ENCODE results near the gene SERHL2. TPM values are rescaled to one million over a fixed set of nuclear protein-coding genes. Genes with fewer than 3 reads are reported as not detected.
"Not testable (repeated sequence)": the region's sequence is repeated elsewhere in the genome, so short reads cannot be mapped to it uniquely, and the experiment has no call there.

SERHL2 gene, protein sequence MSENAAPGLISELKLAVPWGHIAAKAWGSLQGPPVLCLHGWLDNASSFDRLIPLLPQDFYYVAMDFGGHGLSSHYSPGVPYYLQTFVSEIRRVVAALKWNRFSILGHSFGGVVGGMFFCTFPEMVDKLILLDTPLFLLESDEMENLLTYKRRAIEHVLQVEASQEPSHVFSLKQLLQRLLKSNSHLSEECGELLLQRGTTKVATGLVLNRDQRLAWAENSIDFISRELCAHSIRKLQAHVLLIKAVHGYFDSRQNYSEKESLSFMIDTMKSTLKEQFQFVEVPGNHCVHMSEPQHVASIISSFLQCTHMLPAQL
- polyA plus RNA-seq (ENCODE audit: insufficient read length in 4 of 4) = 10 to 100 TPM in 1 of 4 donors, 1 to 10 TPM in 3; 6.9 to 10.6 (median 8.3) TPM

DNA sequence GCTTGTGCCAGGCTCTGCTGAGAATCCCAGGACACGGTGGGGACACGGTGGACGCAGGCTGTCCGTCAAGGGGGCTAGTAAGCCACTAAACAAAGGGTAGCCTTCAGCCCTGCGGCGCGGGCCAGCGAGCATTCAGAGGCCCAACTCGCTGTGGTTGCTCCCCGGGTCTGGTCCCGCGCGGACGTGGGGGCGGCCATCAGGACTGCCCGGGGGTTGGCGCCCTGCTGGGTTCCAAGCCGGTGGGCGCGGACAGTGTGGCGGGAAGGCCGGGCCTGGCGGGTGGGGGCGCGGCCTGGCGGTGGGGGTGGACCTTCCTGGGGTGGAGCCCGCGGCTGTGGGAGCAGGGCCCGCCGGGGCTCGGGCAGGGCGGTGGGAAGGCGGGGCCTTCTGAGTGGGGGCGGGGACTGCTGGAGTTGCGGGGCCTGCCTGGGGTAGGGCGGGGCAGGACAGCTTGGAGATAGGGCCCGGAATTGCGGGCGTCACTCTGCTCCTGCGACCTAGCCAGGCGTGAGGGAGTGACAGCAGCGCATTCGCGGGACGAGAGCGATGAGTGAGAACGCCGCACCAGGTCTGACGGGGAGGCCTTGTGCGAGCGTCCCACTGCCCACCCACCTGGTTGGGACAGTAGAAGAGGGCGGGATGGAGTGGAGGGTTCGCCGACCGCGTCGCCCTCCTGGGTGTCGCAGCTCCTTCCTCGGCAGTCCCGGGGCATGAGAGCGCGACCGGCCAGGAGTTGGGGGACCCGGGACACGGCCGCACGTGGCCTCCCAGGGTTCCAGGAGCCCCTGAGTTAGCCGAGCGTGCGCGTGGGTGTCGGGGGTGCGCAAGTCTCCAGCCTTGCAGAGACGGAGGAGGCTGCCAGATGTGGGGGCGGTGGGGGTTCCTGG lies at the start of gene SERHL2:
Gene SERHL2, plus strand, starts transcription at position 482 of the 887 bp plus-strand sequence. Its CDS starts 65 bp downstream, at position 547.
- peak in 3 of 4 donors; percentile 55 to 68 (median 63) for DNase-seq (ENCODE audit: low read depth in 4 of 4, low spot score in 2 of 4)

DNA sequence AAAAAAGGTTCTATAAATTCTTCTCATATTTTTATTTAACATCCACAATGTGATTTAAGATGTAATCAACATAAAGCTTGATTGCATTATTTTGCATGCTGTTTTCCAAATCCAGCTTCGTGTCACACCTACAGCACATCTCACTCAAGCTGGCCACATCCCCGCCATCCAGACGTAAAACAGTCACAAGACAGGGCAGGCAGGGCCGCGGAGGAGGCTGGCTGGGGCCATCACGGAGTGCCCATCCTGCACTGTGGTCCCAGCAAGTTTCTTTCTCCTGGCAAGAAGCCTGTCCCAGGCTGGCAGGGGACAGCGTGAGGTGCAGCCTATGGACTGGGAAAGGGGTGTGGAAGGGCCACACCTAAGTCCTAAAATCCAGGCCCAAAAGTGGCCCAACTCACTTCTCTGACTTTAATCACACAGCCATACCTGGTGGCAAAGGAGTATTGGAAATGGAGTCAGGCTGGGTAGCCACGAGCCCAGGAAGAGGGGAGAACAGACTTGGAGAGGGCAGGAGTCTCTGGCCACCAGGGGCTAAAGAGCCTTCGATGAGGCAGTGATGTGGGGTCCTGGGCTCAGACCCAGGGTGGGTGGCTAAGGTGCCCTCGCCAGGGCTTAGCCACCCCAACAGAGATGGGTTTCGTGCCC lies 45.3 kb upstream of the SERHL2 start:
- not testable (repeated sequence) for DNase-seq (ENCODE audit: low read depth in 4 of 4, low spot score in 2 of 4)

DNA sequence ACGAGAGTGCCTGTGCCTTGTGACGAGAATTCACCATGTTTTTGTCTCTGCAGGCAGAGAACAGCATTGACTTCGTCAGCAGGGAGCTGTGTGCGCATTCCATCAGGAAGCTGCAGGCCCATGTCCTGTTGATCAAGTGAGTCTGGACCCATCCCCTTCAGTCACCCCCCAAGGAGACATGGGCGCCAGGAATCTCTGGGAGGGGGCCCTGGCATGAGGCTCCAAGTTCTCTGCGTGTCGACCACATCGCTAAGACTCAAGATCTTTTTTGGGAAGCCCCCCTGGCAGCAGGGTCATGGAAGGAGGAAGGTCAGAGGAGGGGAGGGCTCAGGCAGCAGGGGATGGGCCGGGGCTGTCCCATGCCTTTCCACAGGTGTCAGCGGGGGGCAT lies 44.8 kb upstream of the SERHL2 start:
- not testable (repeated sequence) for DNase-seq (ENCODE audit: low read depth in 4 of 4, low spot score in 2 of 4)

DNA sequence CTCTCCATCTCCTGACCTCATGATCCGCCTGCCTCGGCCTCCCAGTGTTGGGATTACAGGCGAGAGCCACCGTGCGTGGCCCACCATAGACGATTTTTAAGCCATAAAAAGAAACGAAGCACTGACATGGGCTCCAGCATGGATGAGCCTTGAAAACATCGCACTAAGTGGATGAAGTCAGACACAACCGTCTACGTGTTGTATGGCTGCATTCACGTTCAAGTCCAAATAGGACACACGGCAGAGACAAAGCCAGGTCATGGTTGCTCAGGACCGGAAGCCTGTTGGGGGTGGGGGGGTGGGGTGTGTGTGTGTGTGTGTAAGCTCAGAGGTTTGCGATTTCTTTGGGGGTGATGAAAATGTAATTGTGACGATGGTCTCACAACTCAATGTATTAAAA lies 44.2 kb upstream of the SERHL2 start:
- DNase-seq (ENCODE audit: low read depth in 4 of 4, low spot score in 2 of 4) = no peak

DNA sequence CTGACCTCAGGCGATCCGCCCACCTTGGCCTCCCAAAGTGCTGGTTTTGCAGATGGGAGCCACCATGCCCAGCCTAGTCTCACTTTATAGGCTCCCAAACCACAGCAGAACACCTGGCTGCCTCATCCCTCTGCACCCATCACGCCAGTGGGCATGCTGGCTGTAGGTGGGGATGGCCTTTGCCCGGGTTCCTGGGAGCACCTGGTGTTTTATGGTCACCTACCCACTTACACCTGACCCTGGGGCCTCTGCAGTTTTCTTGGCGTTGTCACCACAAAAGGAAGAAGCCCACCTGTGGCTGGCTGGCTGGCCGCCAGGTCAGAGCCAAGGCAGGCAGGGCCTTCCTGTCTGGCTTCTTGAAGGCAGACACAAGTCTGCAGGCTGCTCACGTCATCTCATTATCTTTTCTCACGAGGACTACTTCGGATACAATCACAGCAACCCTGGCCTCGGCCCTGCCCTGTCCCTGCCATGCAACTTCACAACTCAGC lies 42.3 kb upstream of the SERHL2 start:
- no peak for DNase-seq (ENCODE audit: low read depth in 4 of 4, low spot score in 2 of 4)

DNA sequence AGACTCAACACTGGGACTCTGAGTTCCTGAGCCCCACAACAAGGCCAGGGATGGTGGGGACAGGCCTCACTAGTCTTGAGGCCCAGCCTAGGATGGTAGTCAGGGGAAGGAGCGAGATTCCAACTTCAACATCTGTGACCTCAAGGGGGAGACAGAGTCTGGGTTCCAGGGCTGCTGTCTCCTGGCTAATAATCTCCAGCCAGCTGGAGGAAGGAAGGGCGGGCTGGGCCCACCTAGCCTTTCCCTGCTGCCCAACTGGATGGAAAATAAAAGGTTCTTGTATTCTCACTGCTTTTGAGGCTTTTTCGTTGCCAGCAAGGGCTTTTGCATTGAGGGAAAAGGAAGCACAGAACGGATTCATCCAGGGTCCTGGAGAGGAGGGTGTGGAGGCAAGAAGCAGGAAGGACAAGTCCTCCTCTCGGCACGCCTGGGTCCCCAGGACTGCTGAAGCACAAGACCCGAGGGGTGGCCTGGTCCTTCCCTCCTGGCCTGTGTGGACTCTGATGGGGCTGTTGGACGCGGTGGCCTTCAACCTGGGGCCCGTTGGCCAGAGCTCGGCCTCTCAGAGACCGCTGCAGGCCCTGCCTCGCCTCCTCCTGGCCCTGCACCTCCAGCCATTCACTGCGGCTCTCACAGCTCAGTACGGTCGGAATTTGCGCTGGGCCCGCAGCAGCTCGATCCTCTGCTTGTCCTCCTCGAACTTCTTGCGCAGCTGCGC lies 41.3 kb upstream of the SERHL2 start:
- not testable (repeated sequence) for DNase-seq (ENCODE audit: low read depth in 4 of 4, low spot score in 2 of 4)

DNA sequence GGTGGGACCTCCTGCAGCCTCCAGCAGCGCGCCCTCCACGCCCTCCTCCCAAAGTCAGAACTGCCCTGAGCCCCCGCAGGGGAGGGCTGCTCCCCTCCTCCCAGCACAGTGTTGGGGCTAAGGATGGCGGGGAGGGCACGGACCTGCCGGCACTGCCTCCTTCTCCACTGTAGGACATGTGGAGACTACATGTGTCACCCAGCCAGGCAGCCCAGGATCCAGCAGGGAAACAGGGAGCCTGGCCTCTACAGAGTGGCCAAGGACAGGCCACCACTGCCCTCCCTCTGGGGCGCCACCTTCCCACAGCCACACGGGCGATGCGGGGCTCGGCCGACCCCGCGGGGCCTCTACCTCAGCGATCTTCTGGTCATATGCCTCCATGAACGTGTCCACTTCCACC lies 39.4 kb upstream of the SERHL2 start:
- DNase-seq (ENCODE audit: low read depth in 4 of 4, low spot score in 2 of 4) = not testable (repeated sequence)

DNA sequence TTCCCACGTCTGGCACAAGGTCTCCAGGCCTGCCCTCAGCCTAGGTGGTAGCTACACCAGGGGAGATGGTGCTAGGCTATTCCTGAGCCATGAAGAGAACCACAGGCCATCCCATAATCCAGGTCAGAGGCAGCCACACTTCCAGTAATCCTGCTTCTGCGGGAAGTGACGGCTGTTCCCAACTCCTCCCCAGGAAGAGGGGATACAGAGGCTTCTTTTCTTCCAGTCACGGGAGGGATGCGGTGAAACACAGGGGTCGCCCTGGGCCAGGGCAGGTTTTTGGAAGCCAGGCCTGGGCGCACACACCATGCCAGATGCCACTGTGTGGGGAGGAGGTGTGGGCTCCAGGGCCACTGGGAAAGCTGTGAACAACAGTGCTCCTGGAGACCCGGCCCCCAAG lies 38.5 kb upstream of the SERHL2 start:
- DNase-seq (ENCODE audit: low read depth in 4 of 4, low spot score in 2 of 4) = not testable (repeated sequence)

DNA sequence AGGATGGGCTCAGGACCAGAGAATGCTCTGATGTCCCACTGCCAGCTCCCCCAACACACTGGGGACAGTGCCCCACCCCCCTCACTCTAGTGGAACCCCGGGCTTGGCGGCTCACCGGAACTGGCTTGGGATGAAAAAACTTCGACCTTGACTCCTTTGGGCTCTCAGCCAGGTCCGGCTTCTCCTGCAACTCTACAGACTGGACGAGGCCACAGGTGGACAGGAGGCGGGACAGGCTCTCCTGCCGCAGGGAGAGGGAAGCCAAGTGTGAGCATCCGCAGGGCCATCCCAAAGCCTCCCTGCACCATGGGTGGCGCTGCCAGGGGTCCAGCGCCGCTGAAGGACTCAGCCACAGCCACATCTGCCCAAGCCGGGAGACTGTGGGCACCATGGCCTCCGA lies 37.9 kb upstream of the SERHL2 start:
- no peak for DNase-seq (ENCODE audit: low read depth in 4 of 4, low spot score in 2 of 4)

DNA sequence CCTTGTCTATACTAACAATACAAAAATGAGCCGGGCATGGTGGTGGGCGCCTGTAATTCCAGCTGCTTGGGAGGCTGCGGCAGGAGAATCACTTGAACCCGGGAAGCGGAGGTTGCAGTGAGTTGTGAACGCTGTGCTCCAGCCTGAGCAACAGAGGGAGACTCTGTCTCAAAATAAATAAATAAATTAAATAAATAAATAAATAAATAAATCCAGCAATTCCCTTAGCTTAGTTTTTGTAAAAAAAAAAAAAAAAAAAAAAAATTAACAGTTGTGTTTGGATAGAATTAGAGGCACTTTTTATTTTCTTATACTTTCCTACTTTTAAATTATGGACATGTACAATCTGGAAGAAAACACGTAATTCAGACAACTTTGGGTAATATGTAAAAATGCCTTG lies 36.7 kb upstream of the SERHL2 start:
- DNase-seq (ENCODE audit: low read depth in 4 of 4, low spot score in 2 of 4) = not testable (repeated sequence)

DNA sequence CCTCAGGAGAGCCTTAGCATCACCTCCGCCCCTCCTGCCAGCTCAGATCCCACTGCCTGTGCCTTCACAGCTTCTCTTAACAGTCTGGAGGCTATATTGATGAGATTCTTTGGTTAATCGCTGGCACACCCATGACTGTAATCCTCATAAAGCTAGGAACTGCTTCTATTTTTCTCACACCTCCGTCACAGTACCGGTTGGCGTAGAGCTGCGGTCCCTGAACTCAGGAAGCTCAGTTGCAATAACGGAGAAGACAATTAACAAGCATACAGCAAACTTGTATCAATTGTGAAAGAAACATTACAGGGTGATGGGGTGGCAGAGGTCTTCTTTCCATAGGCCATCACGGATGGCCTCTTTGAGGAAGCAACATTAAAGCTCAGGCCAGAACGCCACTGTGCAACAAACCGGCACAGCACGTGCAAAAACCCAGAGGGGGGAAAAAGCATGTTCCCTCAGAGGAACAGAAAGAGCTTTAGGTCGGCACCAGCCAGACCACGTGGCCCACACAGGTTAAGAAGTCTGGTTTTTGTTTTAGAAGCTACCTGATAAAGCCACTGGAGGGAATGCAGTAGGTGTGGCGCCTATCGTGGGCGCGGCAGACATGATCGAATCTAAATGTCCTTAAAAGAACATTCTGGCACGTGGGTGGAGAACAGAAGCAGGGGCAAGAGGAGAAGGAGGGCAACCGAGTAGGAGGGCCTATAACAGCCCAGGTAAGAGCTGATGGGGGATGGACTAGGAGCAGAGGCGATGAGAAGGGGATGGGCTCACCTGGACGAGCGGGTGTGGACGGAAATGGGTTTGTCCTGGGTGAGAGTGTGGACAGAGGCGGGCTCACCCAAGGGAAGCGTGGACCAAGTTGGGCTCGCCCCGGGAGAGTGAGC lies 34.9 kb upstream of the SERHL2 start:
- DNase-seq (ENCODE audit: low read depth in 4 of 4, low spot score in 2 of 4) = not testable (repeated sequence)

DNA sequence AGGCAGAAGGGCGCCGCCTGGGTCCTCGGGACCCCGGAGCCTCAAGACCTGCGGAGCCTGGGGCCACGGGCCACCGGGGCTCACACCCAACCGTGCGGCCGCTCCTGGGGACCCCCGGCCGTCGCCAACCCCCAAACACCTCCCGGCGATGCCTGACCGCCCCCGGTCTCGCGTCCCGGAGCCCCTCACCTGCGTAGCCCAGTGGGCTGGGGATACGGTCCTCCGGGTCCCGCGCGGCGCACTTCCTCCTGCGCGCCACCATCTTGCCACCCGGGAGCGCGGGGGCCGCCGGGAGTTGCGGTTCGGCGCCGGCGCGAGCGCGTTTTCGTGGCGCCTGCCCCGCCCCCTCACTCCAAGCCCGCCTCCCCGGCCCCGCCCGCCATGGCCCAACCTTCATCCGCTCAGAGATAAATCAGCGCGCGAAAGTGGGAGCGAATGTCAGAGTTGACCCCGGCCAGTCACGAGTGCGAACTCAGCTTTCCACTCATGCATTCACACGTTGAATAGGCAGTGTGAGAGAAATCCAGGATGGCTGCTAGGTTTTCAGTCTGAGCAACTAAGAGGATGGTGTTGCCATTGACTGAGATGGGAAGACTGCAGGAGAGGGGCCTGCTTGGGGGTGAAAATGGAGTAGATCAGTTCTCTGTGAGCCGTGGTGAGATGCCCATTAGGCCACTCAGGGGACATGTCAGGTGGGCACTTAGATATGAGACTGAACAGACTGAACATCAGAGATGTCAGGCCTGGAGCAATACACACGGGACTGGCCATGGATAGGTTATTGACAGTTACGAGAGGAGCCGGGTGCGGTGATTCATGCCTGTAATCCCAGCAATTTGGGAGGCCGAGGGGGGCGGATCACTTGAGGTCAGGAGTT lies 34.0 kb upstream of the SERHL2 start, which contains the start of gene RRP7A:
Gene RRP7A, minus strand, starts transcription at position 272 of the 877 bp plus-strand sequence. Its CDS starts 10 bp downstream, at position 262.
- DNase-seq (ENCODE audit: low read depth in 4 of 4, low spot score in 2 of 4) = peak in 1 of 4 donors; percentile 58

DNA sequence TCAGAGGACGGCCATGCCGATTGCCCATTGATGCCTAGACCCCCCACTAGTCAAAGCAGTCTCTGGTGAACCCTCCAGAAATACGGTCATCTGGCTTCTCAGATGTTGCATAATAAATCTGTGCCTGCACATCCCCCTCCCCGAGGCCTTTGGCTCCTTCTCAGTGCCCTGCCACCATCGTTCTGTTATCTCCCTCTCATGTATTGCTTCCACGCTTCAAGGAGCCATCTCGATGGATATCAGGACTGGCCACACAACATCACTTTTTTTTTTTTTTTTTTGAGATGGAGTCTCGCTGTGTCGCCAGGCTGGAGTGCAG lies 32.6 kb upstream of the SERHL2 start:
- DNase-seq (ENCODE audit: low read depth in 4 of 4, low spot score in 2 of 4) = no peak

DNA sequence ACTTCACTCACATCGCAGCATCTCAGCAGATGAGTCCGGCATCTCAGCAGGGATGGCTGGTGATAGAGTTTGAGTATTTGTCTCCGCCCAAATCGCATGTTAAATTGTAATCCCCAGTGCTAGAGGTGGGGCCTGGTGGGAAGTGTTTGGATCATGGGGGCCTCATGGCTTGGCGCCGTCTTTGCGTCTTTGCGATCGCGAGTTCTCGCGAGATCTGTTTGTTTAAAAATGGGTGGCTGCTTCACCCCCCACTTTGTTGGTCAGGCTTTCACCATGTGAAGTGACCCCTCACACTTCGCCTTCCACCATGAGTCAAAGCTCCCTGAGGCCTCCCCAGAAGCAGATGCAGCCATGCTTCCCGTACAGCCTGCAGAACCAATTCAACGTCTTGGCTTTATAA lies 31.2 kb upstream of the SERHL2 start:
- no peak for DNase-seq (ENCODE audit: low read depth in 4 of 4, low spot score in 2 of 4)

DNA sequence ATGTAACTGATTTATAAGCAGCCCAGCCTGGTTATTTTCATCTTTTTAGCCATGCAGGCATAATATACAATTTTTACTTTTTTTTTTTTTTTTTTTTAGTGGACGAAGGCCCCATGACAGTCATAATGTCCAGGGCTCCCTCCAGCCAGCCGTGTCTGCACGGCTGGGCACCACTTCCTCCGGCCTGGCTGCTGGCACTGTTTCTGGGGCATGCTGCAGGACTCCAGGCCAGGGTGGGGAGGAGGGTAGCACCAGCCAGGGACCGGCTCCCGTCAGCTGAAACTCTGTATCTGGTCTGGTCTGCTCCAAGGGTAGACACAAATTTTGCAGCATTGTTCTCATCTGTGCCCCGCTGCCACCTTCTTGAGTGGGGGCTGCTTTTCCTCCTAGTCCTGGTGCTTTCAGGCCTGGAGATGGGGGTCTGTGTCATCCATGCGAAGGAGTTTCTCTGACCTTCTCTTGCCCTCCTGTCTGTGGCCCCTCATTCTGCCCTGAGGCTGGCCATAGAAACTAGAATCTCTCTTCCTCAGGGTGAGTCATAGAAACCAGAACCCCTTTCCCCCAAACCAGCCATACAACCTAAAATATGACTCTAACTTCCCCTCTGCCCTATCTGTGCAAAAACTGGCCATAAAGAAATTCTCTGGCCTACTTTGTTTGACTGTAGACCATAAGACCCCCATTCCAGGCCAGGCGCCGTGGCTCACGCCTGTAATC lies 25.0 kb upstream of the SERHL2 start:
- DNase-seq (ENCODE audit: low read depth in 4 of 4, low spot score in 2 of 4) = no peak

DNA sequence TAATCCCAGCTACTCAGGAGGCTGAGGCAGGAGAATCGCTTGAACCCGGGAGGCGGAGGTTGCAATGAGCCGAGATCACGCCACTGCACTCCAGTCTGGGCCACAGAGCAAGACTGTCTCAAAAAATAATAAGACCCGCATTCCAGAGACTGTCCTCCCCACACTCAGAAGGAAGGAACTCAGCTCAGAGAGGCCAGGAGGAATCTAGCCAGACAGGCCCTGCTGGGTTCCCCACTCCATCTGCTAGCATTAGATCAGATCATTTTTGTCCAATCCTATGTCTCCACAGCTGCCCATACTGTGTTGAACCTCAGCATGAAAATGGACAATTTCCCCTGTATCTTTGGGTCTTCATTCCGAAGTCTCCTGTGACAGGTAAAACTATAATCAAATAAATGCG lies 24.3 kb upstream of the SERHL2 start:
- not testable (repeated sequence) for DNase-seq (ENCODE audit: low read depth in 4 of 4, low spot score in 2 of 4)

DNA sequence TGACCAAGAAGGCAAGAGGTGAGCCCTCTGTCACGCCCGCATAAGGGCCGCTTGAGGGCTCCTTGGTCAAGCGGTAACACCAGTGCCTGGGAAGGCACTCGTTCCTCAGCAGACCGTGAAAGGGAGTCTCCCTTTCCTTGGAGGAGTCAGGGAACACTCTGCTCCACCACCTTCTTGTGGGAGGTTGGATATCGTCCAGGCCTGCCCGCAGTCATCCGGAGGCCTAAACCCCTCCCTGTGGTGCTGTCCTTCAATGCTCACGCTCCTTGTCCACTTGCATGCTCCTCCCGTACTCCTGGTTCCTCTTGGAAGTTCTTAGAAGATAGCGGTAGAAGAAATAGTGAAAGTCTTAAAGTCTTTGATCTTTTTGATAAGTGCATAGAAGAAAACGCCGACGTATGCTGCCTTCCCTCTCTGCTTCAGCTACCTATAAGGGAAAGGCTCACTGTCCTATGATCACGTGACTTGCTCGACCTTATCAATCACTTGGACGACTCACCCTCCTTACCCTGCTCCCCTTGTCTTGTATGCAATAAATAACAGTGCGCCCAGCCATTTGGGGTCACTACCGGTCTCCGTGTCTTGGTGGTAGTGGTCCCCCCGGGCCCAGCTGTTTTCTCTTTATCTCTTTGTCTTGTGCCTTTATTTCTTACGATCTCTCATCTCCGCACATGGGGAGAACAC lies 22.2 kb upstream of the SERHL2 start:
- not testable (repeated sequence) for DNase-seq (ENCODE audit: low read depth in 4 of 4, low spot score in 2 of 4)

All from left renal cortex interstitium (tissue), 4 donors.